NB4 (cell line): ENCODE results near the gene ATP5F1C.

ENCODE experiments used
- MYC ChIP-seq: IDR thresholded peaks from 2 replicates; pipeline ENCODE4 v1.6.1; 2011; ENCODE audit warnings: low read depth, low read length
- POLR2A ChIP-seq: IDR thresholded peaks from 2 replicates; pipeline ENCODE4 v1.6.1; 2011; ENCODE audit warnings: mild to moderate bottlenecking; ENCODE audit not compliant: insufficient read length; ENCODE audit errors: extremely low read depth

DNA sequence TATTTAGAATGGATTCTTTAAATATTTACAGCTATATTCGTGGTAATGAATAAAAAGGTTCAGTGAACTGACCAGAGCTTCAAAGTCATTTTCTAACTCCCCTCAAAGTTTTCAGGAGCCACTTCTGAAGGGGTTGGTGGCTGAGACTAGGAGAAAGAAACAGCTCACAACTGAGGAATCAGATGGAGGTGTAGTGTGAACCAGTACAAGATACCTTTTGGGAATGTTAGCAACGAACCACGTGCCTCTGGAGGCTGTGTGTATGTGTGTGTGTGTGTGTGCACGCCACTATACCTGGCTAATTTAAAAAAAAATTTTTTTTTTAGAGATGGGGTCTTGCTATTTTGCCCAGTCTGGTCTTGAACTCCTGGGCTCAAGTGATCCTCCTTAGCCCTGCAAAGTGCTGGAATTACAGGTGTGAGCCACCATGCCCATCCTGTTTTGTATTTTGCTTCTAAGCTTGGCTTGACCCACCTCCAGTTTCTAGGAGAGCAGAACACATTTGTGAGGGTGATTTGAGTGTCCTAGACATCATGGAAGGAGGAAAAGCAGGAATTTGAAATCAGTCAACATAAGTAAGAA is 20.8 kb downstream of the ATP5F1C start:
- TF ChIP-seq POLR2A: no peak
- no peak for TF ChIP-seq MYC
